SK-N-MC (cell line): ENCODE results near the gene DECR2.
"Not testable (repeated sequence)": the region's sequence is repeated elsewhere in the genome, so short reads cannot be mapped to it uniquely, and the experiment has no call there.

Experiments
- DNase-seq: peaks from one replicate; pipeline ENCODE4 v3.0.0-alpha.2; 2011; ENCODE audit warnings: low read depth, low spot score
- H3K27ac ChIP-seq: fragments of 200-600 bp; sonication (generic); 2 replicates; pipeline ENCODE4 v1.5.1; 2016; ENCODE audit warnings: mixed run types
- H3K36me3 ChIP-seq: fragments of 200-600 bp; sonication (generic); 2 replicates; pipeline ENCODE4 v1.6.1; 2017; ENCODE audit warnings: antibody characterized with exemption, low read length, mixed read lengths; ENCODE audit not compliant: insufficient read depth
- H3K4me3 ChIP-seq: fragments of 200-600 bp; sonication (generic); 2 replicates; pipeline ENCODE4 v1.5.1; 2016
- H3K9ac ChIP-seq: fragments of 200-600 bp; sonication (generic); 2 replicates; pipeline ENCODE4 v1.8.0; 2017; ENCODE audit warnings: mixed run types, mixed read lengths; ENCODE audit not compliant: insufficient read length
- H3K9me3 ChIP-seq: fragments of 200-600 bp; sonication (generic); 2 replicates; pipeline ENCODE4 v1.6.1; 2017; ENCODE audit warnings: low read depth, mild to moderate bottlenecking, antibody characterized with exemption, low read length, moderate library complexity, mixed read lengths
- EZH2 ChIP-seq: fragments of 200-600 bp; sonication (generic); IDR thresholded peaks from one replicate; pipeline ENCODE4 v1.6.1; 2017; ENCODE audit warnings: antibody characterized with exemption
- FOXP2 ChIP-seq: optimal IDR thresholded peaks from 2 replicates; pipeline ENCODE3; 2011; ENCODE audit warnings: mild to moderate bottlenecking, moderate library complexity; ENCODE audit not compliant: insufficient read depth; ENCODE audit errors: extremely low read length, control extremely low read depth
- POLR2AphosphoS5 ChIP-seq: IDR thresholded peaks from 2 replicates; pipeline ENCODE4 v1.6.1; 2012; ENCODE audit warnings: mild to moderate bottlenecking, low read depth, low read length, borderline replicate concordance

The DECR2 gene

DNA sequence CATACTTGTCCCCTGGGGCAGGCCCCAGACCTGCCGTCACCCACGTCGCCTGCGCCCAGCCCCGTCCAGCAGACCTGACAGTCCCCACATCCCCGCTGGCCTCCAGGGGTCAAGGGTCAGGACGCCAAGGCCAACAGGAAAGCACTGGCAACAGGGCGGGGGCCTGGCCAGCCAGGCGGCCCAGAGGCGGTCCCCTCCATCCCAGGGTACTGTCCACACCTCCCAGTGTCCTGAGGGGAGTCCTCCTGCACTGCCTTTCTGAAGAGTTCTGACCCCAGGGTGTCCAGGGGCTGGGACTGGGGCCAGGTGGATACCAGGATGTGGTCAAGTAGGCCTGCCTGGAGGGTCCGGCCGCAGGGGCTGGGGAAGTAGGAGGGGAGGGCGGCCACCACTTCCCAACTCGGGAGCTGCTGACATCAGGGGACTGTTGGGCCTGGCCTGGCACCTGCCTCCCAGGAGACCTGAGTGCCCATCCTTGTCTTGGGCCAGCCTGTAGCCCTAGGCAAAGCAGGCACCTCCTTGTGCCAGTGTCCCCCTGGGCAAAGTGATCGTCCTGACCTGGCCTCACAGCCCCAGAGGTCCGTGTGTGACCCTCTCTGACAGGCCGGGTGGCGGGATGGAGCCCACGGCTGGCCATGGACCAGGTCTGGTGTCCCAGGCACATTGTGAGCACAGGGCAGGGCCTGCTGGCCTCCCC lies 42.5 kb upstream of the DECR2 start:
- DNase-seq: no peak

DNA sequence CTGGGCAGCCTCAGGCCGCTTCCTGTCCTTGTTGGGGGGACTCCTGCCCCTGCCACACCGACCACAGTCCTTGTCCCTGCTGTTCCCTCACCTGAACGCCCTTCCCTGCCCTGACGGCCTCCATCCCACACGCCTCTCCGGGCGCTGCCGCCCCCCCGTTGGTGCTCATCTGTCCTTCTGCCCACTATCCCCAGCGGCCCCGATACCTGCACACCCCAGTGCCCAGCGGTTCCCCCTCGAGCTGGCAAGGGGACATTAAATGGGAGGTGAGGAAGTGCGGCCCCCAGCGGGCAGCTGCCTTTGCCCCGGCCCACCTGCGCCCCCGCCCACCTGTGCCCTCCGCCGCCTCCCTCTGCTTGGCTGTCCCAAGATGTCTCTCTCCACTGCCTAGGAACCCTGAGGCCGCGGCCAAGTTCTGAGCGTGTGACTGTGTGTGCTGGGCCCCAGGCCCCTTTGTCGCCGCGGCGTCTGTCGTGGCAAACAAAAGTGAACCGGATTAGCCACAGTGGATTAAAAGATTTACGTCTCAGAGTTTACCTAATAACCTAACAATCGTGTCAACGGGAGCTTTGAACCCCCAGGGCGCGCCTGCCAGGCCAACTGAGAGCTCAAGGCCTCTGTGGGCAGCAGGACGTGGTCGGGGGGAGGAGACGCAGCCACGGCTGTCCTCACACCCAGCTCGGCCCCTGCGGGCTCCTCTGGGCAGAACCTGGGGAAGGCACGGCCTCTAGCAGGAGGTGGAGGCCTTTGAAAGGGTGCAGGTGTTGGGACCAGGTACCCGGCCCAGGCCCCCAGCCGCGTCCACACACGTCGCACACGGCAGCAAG lies 41.6 kb upstream of the DECR2 start:
- Histone ChIP-seq H3K36me3 (no peaks in the 10 kb centered on the region), H3K27ac (no peak overlapping the region), H3K4me3 (no peak overlapping the region), H3K9me3 (no peaks in the 10 kb centered on the region), H3K9ac (no peak overlapping the region)
- no peak for TF ChIP-seq POLR2AphosphoS5
- no peak for TF ChIP-seq EZH2
- TF ChIP-seq FOXP2: no peak
- DNase-seq: no peak

More for the DNA sequence above, 42.5 kb upstream of the DECR2 start:
- H3K27ac ChIP-seq: no peak overlapping the region
- TF ChIP-seq FOXP2 (no peak), POLR2AphosphoS5 (no peak), EZH2 (no peak)
- H3K4me3 ChIP-seq: no peak overlapping the region
- no peaks in the 10 kb centered on the region for H3K9me3 ChIP-seq
- H3K9ac ChIP-seq: no peak overlapping the region
- no peaks in the 10 kb centered on the region for H3K36me3 ChIP-seq

DNA sequence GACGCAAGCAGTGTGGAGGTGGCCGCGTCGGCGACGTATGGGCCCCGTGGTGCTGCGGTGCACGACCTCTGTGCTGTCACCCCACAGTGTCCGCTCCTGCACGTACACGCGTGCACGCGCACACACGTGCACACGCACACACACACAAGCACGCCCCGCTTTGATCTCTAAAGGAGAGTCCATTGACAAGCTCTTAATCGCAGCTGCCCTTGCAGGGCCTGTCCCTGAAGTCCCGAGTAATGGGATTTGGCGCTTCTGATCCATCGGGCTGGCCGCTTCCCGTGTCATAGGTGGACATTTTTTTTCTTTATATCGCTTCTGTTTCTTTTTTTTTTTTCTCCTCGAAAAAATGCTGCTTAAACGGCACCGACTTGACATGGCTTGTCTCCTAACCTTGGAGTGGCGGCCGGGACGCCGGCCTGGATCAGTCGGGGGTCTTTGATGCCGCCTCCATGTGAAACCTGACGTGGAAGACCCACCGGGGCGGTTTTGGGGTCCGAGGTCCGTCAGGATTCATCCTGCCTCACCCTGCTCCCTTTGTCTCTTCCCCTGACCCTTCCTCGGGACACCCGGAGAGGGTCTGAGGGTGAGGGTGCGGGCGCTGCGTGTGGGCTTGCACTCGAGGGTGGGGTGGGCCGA lies 40.9 kb upstream of the DECR2 start:
- no peak overlapping the region for H3K9ac ChIP-seq
- DNase-seq: no peak
- TF ChIP-seq POLR2AphosphoS5 (no peak), EZH2 (no peak), FOXP2 (no peak)

DNA sequence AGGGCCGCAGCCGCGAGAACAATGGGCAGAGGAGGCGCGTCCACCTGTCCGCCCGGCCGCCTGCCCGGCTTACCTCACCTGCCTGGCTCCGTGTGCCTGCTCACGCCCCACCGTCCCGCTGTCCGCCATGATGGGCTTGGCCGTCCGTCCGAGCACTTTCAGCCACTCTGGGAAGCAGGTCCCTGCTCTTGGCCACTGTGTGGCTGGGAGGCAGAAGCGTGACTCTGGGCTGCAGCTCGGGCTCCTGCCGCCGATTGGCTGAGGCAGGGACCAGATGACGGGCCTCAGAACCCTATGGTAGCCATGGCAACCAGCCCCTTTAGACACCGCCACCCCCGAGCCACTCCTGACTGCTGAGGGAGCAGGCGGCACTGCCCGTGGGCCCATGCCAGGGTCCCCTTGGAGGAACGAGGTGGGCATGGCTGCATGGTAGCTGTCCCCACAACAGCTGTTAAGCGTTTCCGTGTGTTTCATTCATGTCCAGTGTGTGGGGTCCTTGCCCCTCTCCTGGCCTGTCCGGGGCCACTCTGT lies 40.3 kb upstream of the DECR2 start:
- Histone ChIP-seq H3K9ac (no peak overlapping the region), H3K27ac (no peak overlapping the region), H3K4me3 (no peak overlapping the region), H3K36me3 (no peaks in the 10 kb centered on the region; the same call in 1 of the 2 replicates), H3K9me3 (no peaks in the 10 kb centered on the region)
- DNase-seq: no peak
- TF ChIP-seq EZH2 (no peak), FOXP2 (no peak), POLR2AphosphoS5 (no peak)

More for the DNA sequence above, 40.9 kb upstream of the DECR2 start:
- Histone ChIP-seq H3K27ac (no peak overlapping the region), H3K36me3 (no peaks in the 10 kb centered on the region), H3K9me3 (no peaks in the 10 kb centered on the region), H3K4me3 (no peak overlapping the region)

- TF ChIP-seq EZH2 (no peak), POLR2AphosphoS5 (no peak), FOXP2 (no peak)
- no peaks in the 10 kb centered on the region for H3K9me3 ChIP-seq
- no peak for DNase-seq
- no peak overlapping the region for H3K9ac ChIP-seq
- H3K36me3 ChIP-seq: peaks cover 4% of the 10 kb centered on the region; the same call in 1 of the 2 replicates
- H3K27ac ChIP-seq: no peak overlapping the region
- no peak overlapping the region for H3K4me3 ChIP-seq
These were observed 39.6 kb upstream of the DECR2 start for GRCh38 chr16:361872-362701.

- not testable (repeated sequence) for H3K4me3 ChIP-seq, H3K36me3 ChIP-seq, DNase-seq, H3K27ac ChIP-seq, H3K9me3 ChIP-seq, H3K9ac ChIP-seq
These were observed 39.0 kb upstream of the DECR2 start for GRCh38 chr16:362702-362999.

- peaks cover 14% of the 10 kb centered on the region; the same call in 1 of the 2 replicates for H3K36me3 ChIP-seq
- H3K9ac ChIP-seq: no peak overlapping the region
- no peak overlapping the region for H3K27ac ChIP-seq
- no peak for TF ChIP-seq POLR2AphosphoS5
- TF ChIP-seq FOXP2: no peak
- no peak for TF ChIP-seq EZH2
- no peaks in the 10 kb centered on the region for H3K9me3 ChIP-seq
- no peak overlapping the region for H3K4me3 ChIP-seq
- no peak for DNase-seq
These were observed 38.4 kb upstream of the DECR2 start for GRCh38 chr16:363110-363765.
